ENCODE data around the gene ATP2B2.

DNA sequence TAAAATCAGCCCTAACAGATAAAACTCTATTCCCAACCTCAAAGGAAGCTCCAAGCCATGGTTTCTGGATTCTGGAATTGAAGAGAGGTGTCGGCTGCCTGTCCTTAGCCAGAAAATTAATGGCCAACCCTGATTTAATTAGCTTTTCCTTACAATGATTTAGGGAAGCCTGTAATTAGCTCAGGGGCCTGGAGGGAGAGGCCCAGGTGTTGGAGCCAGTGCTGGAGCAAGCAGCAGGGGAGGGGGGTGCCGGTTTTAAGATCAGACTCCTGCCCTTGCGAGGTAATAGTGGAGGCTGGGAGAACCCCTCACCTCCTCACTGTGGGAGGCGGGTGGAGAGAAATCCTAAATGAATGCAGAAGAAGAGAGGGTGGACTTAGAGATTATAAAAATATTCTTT is 14.7 kb upstream of the ATP2B2 start:
- no peak for TF ChIP-seq POLR2A (IDR thresholded peaks at IDR 0.05)
- TF ChIP-seq, protein P1, sequence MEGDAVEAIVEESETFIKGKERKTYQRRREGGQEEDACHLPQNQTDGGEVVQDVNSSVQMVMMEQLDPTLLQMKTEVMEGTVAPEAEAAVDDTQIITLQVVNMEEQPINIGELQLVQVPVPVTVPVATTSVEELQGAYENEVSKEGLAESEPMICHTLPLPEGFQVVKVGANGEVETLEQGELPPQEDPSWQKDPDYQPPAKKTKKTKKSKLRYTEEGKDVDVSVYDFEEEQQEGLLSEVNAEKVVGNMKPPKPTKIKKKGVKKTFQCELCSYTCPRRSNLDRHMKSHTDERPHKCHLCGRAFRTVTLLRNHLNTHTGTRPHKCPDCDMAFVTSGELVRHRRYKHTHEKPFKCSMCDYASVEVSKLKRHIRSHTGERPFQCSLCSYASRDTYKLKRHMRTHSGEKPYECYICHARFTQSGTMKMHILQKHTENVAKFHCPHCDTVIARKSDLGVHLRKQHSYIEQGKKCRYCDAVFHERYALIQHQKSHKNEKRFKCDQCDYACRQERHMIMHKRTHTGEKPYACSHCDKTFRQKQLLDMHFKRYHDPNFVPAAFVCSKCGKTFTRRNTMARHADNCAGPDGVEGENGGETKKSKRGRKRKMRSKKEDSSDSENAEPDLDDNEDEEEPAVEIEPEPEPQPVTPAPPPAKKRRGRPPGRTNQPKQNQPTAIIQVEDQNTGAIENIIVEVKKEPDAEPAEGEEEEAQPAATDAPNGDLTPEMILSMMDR (IDR thresholded peaks at IDR 0.05), result no peak

All from uterus (tissue), 2 donors.